GM12878 (cell line): ENCODE results near the gene AZU1. TPM values are rescaled to one million over a fixed set of nuclear protein-coding genes. Genes with fewer than 3 reads are reported as not detected.
A peak's percentile ranks its signal among the peaks of the same experiment; 100 is the strongest.

Experiments
- BCL11A ChIP-seq: IDR thresholded peaks from 2 replicates; pipeline ENCODE4 v1.6.1; 2011; ENCODE audit warnings: low read depth, low read length
- CBX3 ChIP-seq: fragments of 200-600 bp; sonication (generic); IDR thresholded peaks from 2 replicates; pipeline ENCODE4 v1.6.1; 2016; ENCODE audit warnings: low read depth, borderline replicate concordance
- CREB1 ChIP-seq: IDR thresholded peaks from 2 replicates; pipeline ENCODE4 v1.6.1; 2012; ENCODE audit warnings: low read depth, mild to moderate bottlenecking, inconsistent platforms
- E2F8 ChIP-seq: fragments of 450-650 bp; IDR thresholded peaks from 2 replicates; pipeline ENCODE4 v1.6.1; 2018; ENCODE audit warnings: mild to moderate bottlenecking, low read depth, moderate library complexity; ENCODE audit not compliant: partially characterized antibody
- ESRRA ChIP-seq: IDR thresholded peaks from 2 replicates; pipeline ENCODE4 v1.6.1; 2012; ENCODE audit warnings: mild to moderate bottlenecking, low read length, improper control_type of control experiment
- EZH2 ChIP-seq: IDR thresholded peaks from 2 replicates; pipeline ENCODE4 v1.6.1; 2012; ENCODE audit warnings: low read depth, mild to moderate bottlenecking, control low read depth, inconsistent platforms, low read length, borderline replicate concordance; ENCODE audit not compliant: control insufficient read depth
- ZBTB11 ChIP-seq: fragments of 450-650 bp; formaldehyde crosslinking; IDR thresholded peaks from 2 replicates; pipeline ENCODE4 v1.5.0; 2022; ENCODE audit warnings: mild to moderate bottlenecking, missing genetic modification characterization
- ZBTB40 ChIP-seq: fragments of 450-650 bp; IDR thresholded peaks from 2 replicates; pipeline ENCODE4 v1.6.1; 2016; ENCODE audit warnings: mild to moderate bottlenecking, moderate library complexity, borderline replicate concordance
- ZNF384 ChIP-seq: IDR thresholded peaks from 2 replicates; pipeline ENCODE4 v1.6.1; 2012; ENCODE audit warnings: low read depth, mild to moderate bottlenecking, low read length, improper control_type of control experiment, borderline replicate concordance
- polyA plus RNA-seq, 11 experiments: library from polyadenylated mRNA; depleted of rRNA in 4 of 11; unstranded in 6 of 11; stranded (reverse) in 5 of 11; fragments of >200 nt; fragmentation: Nextera tagmentation in 4 of 11; fragmentation: Illumina TruSeq in 1 of 11; extraction: Ambion mirVana in 4 of 11; extraction: Trizol in 1 of 11; gene quantifications; 1 replicate in 1 of 11; 2 replicates in 10 of 11; pipeline versions ENCODE4 v1.2.1 to v1.2.3, GENCODE V29; 2011 to 2016; ENCODE audit warnings: inconsistent platforms in 2 of 11, missing spikeins in 2 of 11, low read depth in 1 of 11
- total RNA-seq, 4 experiments: library from RNA; depleted of rRNA in 3 of 4; stranded (reverse); fragments of >200 nt in 3 of 4; fragmentation: Illumina TruSeq in 1 of 4; extraction: Trizol in 1 of 4; gene quantifications; 2 replicates each; pipeline versions ENCODE4 v1.2.1 to v1.2.3, GENCODE V29; 2013 to 2021
- TF ChIP-seq, protein P1 (sequence below): IDR thresholded peaks from 2 replicates; pipeline ENCODE4 v1.6.1; 2012; ENCODE audit warnings: mild to moderate bottlenecking, low read depth, low read length
- TF ChIP-seq, protein P2 (sequence below): IDR thresholded peaks from 2 replicates; pipeline ENCODE4 v1.6.1; 2011; ENCODE audit warnings: borderline replicate concordance, low read depth, mild to moderate bottlenecking, moderate library complexity, low read length; ENCODE audit not compliant: insufficient read depth, poor library complexity, severe bottlenecking

AZU1 gene
- total and polyA plus RNA-seq, 10 of the 15 experiments (the other 5 are each of a cell fraction or from before 2014, with no cell fraction given): not detected

DNA sequence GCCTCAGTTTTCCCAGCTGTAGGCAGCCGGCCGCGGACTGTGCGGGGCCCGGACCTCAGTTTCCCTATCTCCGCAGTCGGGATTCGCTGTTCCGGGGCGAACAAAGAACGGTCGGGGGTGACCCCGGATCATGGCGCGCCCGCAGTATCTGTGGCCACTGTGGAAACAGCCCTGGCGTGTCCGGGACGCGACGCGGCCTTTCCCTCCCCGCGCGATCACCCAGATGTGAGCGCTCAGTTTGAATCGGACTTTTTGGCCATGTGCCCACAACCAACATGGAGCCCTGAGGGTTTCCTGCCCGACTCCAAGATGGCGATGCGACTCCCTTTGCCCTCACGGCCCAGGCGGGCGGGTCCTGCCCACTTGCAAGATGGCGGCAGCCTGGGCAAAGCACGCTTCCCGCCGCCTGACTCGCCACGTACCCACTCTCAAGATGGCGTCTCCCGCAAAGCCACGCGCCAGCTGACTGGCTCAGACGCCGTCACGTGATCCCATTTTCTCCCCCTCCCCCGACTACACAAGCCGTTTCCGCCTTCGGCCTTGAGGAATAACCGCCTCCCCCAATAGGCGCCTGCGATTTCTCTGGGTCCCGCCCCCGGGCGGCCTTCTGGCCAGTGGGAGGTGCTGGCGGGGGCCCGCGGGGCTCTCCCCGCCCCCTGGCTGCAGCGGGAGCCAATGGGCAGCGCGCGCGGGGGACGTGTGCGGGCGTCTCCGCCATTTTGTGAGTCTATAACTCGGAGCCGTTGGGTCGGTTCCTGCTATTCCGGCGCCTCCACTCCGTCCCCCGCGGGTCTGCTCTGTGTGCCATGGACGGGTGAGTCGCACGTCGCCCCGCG, 30.7 kb upstream of the AZU1 start, which contains the start of gene PTBP1 (continued):
- TF ChIP-seq BCL11A: no peak
- TF ChIP-seq ZBTB11 (CRISPR knock-in tag): peak; percentile 49; the same call in 1 of the 2 replicates
- TF ChIP-seq EZH2: no peak
- TF ChIP-seq, protein P1, sequence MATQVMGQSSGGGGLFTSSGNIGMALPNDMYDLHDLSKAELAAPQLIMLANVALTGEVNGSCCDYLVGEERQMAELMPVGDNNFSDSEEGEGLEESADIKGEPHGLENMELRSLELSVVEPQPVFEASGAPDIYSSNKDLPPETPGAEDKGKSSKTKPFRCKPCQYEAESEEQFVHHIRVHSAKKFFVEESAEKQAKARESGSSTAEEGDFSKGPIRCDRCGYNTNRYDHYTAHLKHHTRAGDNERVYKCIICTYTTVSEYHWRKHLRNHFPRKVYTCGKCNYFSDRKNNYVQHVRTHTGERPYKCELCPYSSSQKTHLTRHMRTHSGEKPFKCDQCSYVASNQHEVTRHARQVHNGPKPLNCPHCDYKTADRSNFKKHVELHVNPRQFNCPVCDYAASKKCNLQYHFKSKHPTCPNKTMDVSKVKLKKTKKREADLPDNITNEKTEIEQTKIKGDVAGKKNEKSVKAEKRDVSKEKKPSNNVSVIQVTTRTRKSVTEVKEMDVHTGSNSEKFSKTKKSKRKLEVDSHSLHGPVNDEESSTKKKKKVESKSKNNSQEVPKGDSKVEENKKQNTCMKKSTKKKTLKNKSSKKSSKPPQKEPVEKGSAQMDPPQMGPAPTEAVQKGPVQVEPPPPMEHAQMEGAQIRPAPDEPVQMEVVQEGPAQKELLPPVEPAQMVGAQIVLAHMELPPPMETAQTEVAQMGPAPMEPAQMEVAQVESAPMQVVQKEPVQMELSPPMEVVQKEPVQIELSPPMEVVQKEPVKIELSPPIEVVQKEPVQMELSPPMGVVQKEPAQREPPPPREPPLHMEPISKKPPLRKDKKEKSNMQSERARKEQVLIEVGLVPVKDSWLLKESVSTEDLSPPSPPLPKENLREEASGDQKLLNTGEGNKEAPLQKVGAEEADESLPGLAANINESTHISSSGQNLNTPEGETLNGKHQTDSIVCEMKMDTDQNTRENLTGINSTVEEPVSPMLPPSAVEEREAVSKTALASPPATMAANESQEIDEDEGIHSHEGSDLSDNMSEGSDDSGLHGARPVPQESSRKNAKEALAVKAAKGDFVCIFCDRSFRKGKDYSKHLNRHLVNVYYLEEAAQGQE: no peak
- peak; percentile 64; the same call in 1 of the 2 replicates for TF ChIP-seq ESRRA
- TF ChIP-seq ZBTB40: peak; percentile 83; the same call in 1 of the 2 replicates
- TF ChIP-seq CREB1: peak; percentile 85
- TF ChIP-seq CBX3: no peak
- TF ChIP-seq, protein P2, sequence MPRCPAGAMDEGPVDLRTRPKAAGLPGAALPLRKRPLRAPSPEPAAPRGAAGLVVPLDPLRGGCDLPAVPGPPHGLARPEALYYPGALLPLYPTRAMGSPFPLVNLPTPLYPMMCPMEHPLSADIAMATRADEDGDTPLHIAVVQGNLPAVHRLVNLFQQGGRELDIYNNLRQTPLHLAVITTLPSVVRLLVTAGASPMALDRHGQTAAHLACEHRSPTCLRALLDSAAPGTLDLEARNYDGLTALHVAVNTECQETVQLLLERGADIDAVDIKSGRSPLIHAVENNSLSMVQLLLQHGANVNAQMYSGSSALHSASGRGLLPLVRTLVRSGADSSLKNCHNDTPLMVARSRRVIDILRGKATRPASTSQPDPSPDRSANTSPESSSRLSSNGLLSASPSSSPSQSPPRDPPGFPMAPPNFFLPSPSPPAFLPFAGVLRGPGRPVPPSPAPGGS: no peak
- TF ChIP-seq E2F8: no peak
- TF ChIP-seq ZNF384: no peak
